Measurements from ENCODE around the gene PRAF2.

The PRAF2 gene

GRCh38 chrX:49073601-49074575, at the start of gene PRAF2:
Gene PRAF2, minus strand, starts transcription at chrX:49074002. Its CDS starts 15 bp downstream, at chrX:49073987.
- DNase-seq = peak; percentile 88

GRCh38 chrX:49122499-49122898, 48.7 kb upstream of the PRAF2 start:
- DNase-seq = no peak

GRCh38 chrX:49120091-49120490, 46.3 kb upstream of the PRAF2 start:
- DNase-seq = no peak

GRCh38 chrX:49117581-49117980, 43.8 kb upstream of the PRAF2 start:
- DNase-seq = no peak

GRCh38 chrX:49116716-49117115, 42.9 kb upstream of the PRAF2 start:
- no peak for DNase-seq

GRCh38 chrX:49116076-49116475, 42.3 kb upstream of the PRAF2 start:
- no peak for DNase-seq

- DNase-seq = no peak
These were observed 38.0 kb upstream of the PRAF2 start for GRCh38 chrX:49111791-49112190.

GRCh38 chrX:49110417-49110816, 36.6 kb upstream of the PRAF2 start:
- DNase-seq = no peak

- no peak for DNase-seq
These were observed 34.8 kb upstream of the PRAF2 start for GRCh38 chrX:49108641-49109040.

GRCh38 chrX:49106930-49107329, 33.1 kb upstream of the PRAF2 start:
- no peak for DNase-seq

- no peak for DNase-seq
These were observed 32.5 kb upstream of the PRAF2 start for GRCh38 chrX:49106296-49106695.

- no peak for DNase-seq
These were observed 29.8 kb upstream of the PRAF2 start for GRCh38 chrX:49103637-49104036.

- no peak for DNase-seq
These were observed 28.4 kb upstream of the PRAF2 start for GRCh38 chrX:49102190-49102589.

- DNase-seq = no peak
These were observed 27.8 kb upstream of the PRAF2 start for GRCh38 chrX:49101629-49101984.

GRCh38 chrX:49100704-49101628, 27.2 kb upstream of the PRAF2 start:
- peak; percentile 84 for DNase-seq

- DNase-seq = no peak
These were observed 22.6 kb upstream of the PRAF2 start for GRCh38 chrX:49096419-49096818.

- DNase-seq = no peak
These were observed 15.8 kb upstream of the PRAF2 start for GRCh38 chrX:49089553-49089952.

- DNase-seq = no peak
These were observed 8.6 kb upstream of the PRAF2 start for GRCh38 chrX:49082271-49082871.

GRCh38 chrX:49079489-49080428, 6.0 kb upstream of the PRAF2 start, which contains the start of gene WDR45:
Gene WDR45, minus strand, starts transcription at chrX:49079887. Its CDS starts 1,792 bp downstream, at chrX:49078095.
- DNase-seq = peak; percentile 72

- DNase-seq = no peak
These were observed 4.1 kb upstream of the PRAF2 start for GRCh38 chrX:49077941-49078340.

- DNase-seq = no peak
These were observed 1.5 kb upstream of the PRAF2 start for GRCh38 chrX:49075347-49075746.

GRCh38 chrX:49072712-49073095, 1.1 kb downstream of the PRAF2 start:
- no peak for DNase-seq

All from activated CD8-positive, alpha-beta memory T cell treated with anti-CD3 and anti-CD28 coated beads, Interleukin-2, amount 50 U/mL, for 4 hours (primary cell).